ENCODE results near the gene ZNF474.

- TF ChIP-seq, protein P1, sequence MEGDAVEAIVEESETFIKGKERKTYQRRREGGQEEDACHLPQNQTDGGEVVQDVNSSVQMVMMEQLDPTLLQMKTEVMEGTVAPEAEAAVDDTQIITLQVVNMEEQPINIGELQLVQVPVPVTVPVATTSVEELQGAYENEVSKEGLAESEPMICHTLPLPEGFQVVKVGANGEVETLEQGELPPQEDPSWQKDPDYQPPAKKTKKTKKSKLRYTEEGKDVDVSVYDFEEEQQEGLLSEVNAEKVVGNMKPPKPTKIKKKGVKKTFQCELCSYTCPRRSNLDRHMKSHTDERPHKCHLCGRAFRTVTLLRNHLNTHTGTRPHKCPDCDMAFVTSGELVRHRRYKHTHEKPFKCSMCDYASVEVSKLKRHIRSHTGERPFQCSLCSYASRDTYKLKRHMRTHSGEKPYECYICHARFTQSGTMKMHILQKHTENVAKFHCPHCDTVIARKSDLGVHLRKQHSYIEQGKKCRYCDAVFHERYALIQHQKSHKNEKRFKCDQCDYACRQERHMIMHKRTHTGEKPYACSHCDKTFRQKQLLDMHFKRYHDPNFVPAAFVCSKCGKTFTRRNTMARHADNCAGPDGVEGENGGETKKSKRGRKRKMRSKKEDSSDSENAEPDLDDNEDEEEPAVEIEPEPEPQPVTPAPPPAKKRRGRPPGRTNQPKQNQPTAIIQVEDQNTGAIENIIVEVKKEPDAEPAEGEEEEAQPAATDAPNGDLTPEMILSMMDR (conservative IDR thresholded peaks at IDR 0.05) = no peak
- TF ChIP-seq ZFX (IDR thresholded peaks at IDR 0.05) = no peak
Measured at GRCh38 chr5:122183098-122183787, 53.9 kb downstream of the ZNF474 start.

Measured in C4-2B (cell line).